HCT116 (cell line): ENCODE data around the gene SRPK2. TPM values are rescaled to one million over a fixed set of nuclear protein-coding genes. Genes with fewer than 3 reads are reported as not detected.
A peak's percentile ranks its signal among the peaks of the same experiment; 100 is the strongest.

ENCODE experiments used
- ATAC-seq: fragments of 200-7000 bp; cut with Tn5 transposase; 2 replicates; pipeline ENCODE4 v1.9.1; 2020; ENCODE audit warnings: mild to moderate bottlenecking, moderate library complexity
- BruUV-seq: library from RNA; stranded (reverse); fragments of 400-500 nt; replicated peaks from 2 replicates; lab custom pipeline; 2021; lab: Mats Ljungman, UMichigan
- CTCF ChIA-PET: fragments of 300-600 bp; sonication (Branson Sonifier 250); formaldehyde crosslinking; loops from one replicate; lab custom pipeline; 2021; ENCODE audit warnings: antibody characterized with exemption; lab: Charles Lee
- POLR2A ChIA-PET: fragments of 300-600, 350-600 bp; sonication (Branson Sonifier 250); formaldehyde crosslinking; loops from one replicate; lab custom pipeline; 2021; ENCODE audit warnings: antibody characterized with exemption; lab: Charles Lee
- RAD21 ChIA-PET, 2 experiments: fragments of 300-600 bp; sonication (Branson Sonifier 250); formaldehyde crosslinking; loops; one replicate each; lab custom pipeline; 2023; ENCODE audit warnings: low total read pairs in 2 of 2; ENCODE audit not compliant: uncharacterized antibody in 2 of 2, unreplicated experiment in 2 of 2, low non-redundant PET in 1 of 2; lab: Charles Lee
- DNase-seq: peaks from one replicate; pipeline ENCODE4 v3.0.0-alpha.2; 2010; ENCODE audit warnings: low read depth, low spot score
- H2AFZ ChIP-seq: fragments of 200-600 bp; shearing (Covaris generic), sonication (generic); 2 replicates; pipeline ENCODE4 v1.6.1; 2017; ENCODE audit warnings: low read depth, mixed run types, mixed read lengths, antibody characterized with exemption, low read length; ENCODE audit not compliant: poor library complexity, severe bottlenecking
- H3K27ac ChIP-seq: 2 replicates; pipeline ENCODE4 v1.5.1; 2012; ENCODE audit warnings: low read depth, low read length
- H3K27me3 ChIP-seq: fragments of 200-600 bp; sonication (generic); 2 replicates; pipeline ENCODE4 v1.6.1; 2016; ENCODE audit warnings: mixed run types, low read length, mixed read lengths; ENCODE audit not compliant: insufficient read depth
- H3K36me3 ChIP-seq, 2 experiments: fragments of 200-500 bp in 1 of 2; fragments of 200-600 bp in 1 of 2; sonication (Bioruptor generic) in 1 of 2; sonication (generic) in 1 of 2; 2 replicates each; pipeline versions ENCODE4 v1.5.1 to v1.6.1; 2014 to 2016; ENCODE audit warnings: low read length in 2 of 2, inconsistent platforms in 1 of 2, mixed read lengths in 1 of 2, mixed run types in 1 of 2; ENCODE audit not compliant: insufficient read depth in 2 of 2, control insufficient read depth in 1 of 2
- H3K4me1 ChIP-seq, 2 experiments: fragments of 200-600 bp in 1 of 2; sonication (generic) in 1 of 2; 2 replicates each; pipeline versions ENCODE4 v1.5.1 to v1.6.1; 2012 to 2017; ENCODE audit warnings: low read length in 2 of 2, inconsistent platforms in 1 of 2, mild to moderate bottlenecking in 1 of 2, mixed read lengths in 1 of 2, mixed run types in 1 of 2, moderate library complexity in 1 of 2; ENCODE audit not compliant: insufficient read depth in 2 of 2, control insufficient read depth in 1 of 2
- H3K4me2 ChIP-seq: fragments of 200-600 bp; sonication (generic); 2 replicates; pipeline ENCODE4 v1.6.1; 2017; ENCODE audit warnings: mixed run types, low read length, mixed read lengths
- H3K4me3 ChIP-seq, 2 experiments: fragments of 200-600 bp in 1 of 2; sonication (generic) in 1 of 2; replicated peaks in 1 of 2; 2 replicates each; pipeline ENCODE4 v1.5.1; 2011 to 2016; ENCODE audit warnings: low read length in 2 of 2, control low read depth in 1 of 2, low read depth in 1 of 2, mild to moderate bottlenecking in 1 of 2, mixed read lengths in 1 of 2, mixed run types in 1 of 2
- H3K79me2 ChIP-seq: fragments of 200-600 bp; sonication (generic); 2 replicates; pipeline ENCODE4 v1.6.1; 2017; ENCODE audit warnings: mild to moderate bottlenecking, mixed run types, low read length, moderate library complexity, mixed read lengths; ENCODE audit not compliant: insufficient read depth
- H3K9ac ChIP-seq: fragments of 200-600 bp; sonication (generic); 2 replicates; pipeline ENCODE4 v1.6.1; 2016; ENCODE audit warnings: low read length, mixed read lengths
- H3K9me2 ChIP-seq: fragments of 200-600 bp; sonication (generic), shearing (Covaris generic); 2 replicates; pipeline ENCODE4 v1.6.1; 2017; ENCODE audit warnings: mixed run types, mild to moderate bottlenecking, moderate library complexity; ENCODE audit not compliant: insufficient read depth
- H3K9me3 ChIP-seq, 2 experiments: fragments of 200-500 bp in 1 of 2; fragments of 200-600 bp in 1 of 2; sonication (Bioruptor generic) in 1 of 2; sonication (generic) in 1 of 2; 2 replicates each; pipeline ENCODE4 v1.6.1; 2014 to 2017; ENCODE audit warnings: low read length in 2 of 2, mixed read lengths in 2 of 2, inconsistent platforms in 1 of 2, low read depth in 1 of 2, mild to moderate bottlenecking in 1 of 2, mixed run types in 1 of 2, moderate library complexity in 1 of 2; ENCODE audit not compliant: control insufficient read depth in 1 of 2, insufficient read depth in 1 of 2
- H4K20me1 ChIP-seq: fragments of 200-600 bp; sonication (generic), shearing (Covaris generic); 2 replicates; pipeline ENCODE4 v1.6.1; 2017; ENCODE audit warnings: mixed run types, mild to moderate bottlenecking, moderate library complexity; ENCODE audit not compliant: insufficient read depth
- ATF3 ChIP-seq: IDR thresholded peaks from 2 replicates; pipeline ENCODE4 v1.6.1; 2012
- CBX3 ChIP-seq: IDR thresholded peaks from 2 replicates; pipeline ENCODE4 v1.6.1; 2012; ENCODE audit warnings: low read depth
- CEBPB ChIP-seq: IDR thresholded peaks from 2 replicates; pipeline ENCODE4 v1.6.1; 2012; ENCODE audit warnings: low read depth
- CTCF ChIP-seq, 3 experiments: fragments of 200-600 bp in 1 of 3; sonication (generic) in 1 of 3; IDR thresholded peaks in 2 of 3; conservative IDR thresholded peaks in 1 of 3; 2 replicates each; pipeline ENCODE4 v1.5.1; 2012 to 2017; ENCODE audit warnings: low read depth in 2 of 3, low read length in 2 of 3, antibody characterized with exemption in 1 of 3, borderline replicate concordance in 1 of 3, control low read depth in 1 of 3, mild to moderate bottlenecking in 1 of 3, mixed read lengths in 1 of 3, mixed run types in 1 of 3, moderate library complexity in 1 of 3; ENCODE audit not compliant: insufficient read depth in 1 of 3
- ELF1 ChIP-seq: IDR thresholded peaks from 2 replicates; pipeline ENCODE4 v1.6.1; 2012; ENCODE audit warnings: low read depth, borderline replicate concordance
- EZH2 ChIP-seq: fragments of 200-600 bp; sonication (generic); IDR thresholded peaks from 2 replicates; pipeline ENCODE4 v1.6.1; 2017; ENCODE audit warnings: antibody characterized with exemption, mixed run types
- EZH2phosphoT487 ChIP-seq: fragments of 200-600 bp; IDR thresholded peaks from 2 replicates; pipeline ENCODE4 v1.6.1; 2018; ENCODE audit warnings: antibody characterized with exemption, borderline replicate concordance
- FOSL1 ChIP-seq: IDR thresholded peaks from 2 replicates; pipeline ENCODE4 v1.6.1; 2012; ENCODE audit warnings: low read depth
- JUND ChIP-seq: IDR thresholded peaks from 2 replicates; pipeline ENCODE4 v1.6.1; 2012
- MAX ChIP-seq: IDR thresholded peaks from 2 replicates; pipeline ENCODE4 v1.6.1; 2012
- POLR2A ChIP-seq: IDR thresholded peaks from 2 replicates; pipeline ENCODE4 v1.7.0; 2011; ENCODE audit warnings: borderline replicate concordance; ENCODE audit not compliant: insufficient read depth, insufficient read length; ENCODE audit errors: extremely low read depth
- POLR2AphosphoS5 ChIP-seq: IDR thresholded peaks from 2 replicates; pipeline ENCODE4 v1.6.1; 2011; ENCODE audit warnings: mild to moderate bottlenecking, low read depth, low read length, moderate library complexity
- RAD21 ChIP-seq: IDR thresholded peaks from 2 replicates; pipeline ENCODE4 v1.6.1; 2012; ENCODE audit warnings: low read depth, mild to moderate bottlenecking
- REST ChIP-seq: IDR thresholded peaks from 2 replicates; pipeline ENCODE4 v1.6.1; 2012; ENCODE audit warnings: low read depth
- SIN3A ChIP-seq: IDR thresholded peaks from 2 replicates; pipeline ENCODE4 v1.6.1; 2012; ENCODE audit warnings: low read depth
- SP1 ChIP-seq: IDR thresholded peaks from 2 replicates; pipeline ENCODE4 v1.6.1; 2012; ENCODE audit warnings: low read depth
- SRF ChIP-seq: IDR thresholded peaks from 2 replicates; pipeline ENCODE4 v1.6.1; 2012; ENCODE audit warnings: low read depth
- TCF7L2 ChIP-seq: IDR thresholded peaks from 2 replicates; pipeline ENCODE4 v1.7.0; 2011; ENCODE audit warnings: borderline replicate concordance, inconsistent platforms; ENCODE audit not compliant: insufficient read depth, insufficient read length; ENCODE audit errors: extremely low read depth
- YY1 ChIP-seq: IDR thresholded peaks from 2 replicates; pipeline ENCODE4 v1.6.1; 2011; ENCODE audit warnings: low read length, low read depth, moderate library complexity, mild to moderate bottlenecking; ENCODE audit not compliant: insufficient replicate concordance; ENCODE audit errors: extremely low read depth
- ZFX ChIP-seq: fragments of 450-650 bp; IDR thresholded peaks from 2 replicates; pipeline ENCODE4 v1.6.1; 2017
- intact Hi-C: fragments of 100-400 bp; cut with micrococcal nuclease; formaldehyde crosslinking; loops from 2 replicates; pipeline ENCODE4 v1.10.0; 2022
- total RNA-seq: library from RNA; stranded (reverse); gene quantifications from one replicate; pipeline ENCODE4 v1.2.1, GENCODE V29; 2021; ENCODE audit not compliant: unreplicated experiment

Gene SRPK2
- total RNA-seq, 1 experiment from 2014 or later: 37.4 TPM

GRCh38 chr7:105402221-105403095 is 13.7 kb upstream of the SRPK2 start:
- no peaks in the 10 kb centered on the region for H3K27me3 ChIP-seq
- H3K79me2 ChIP-seq: no peaks in the 10 kb centered on the region
- no peaks in the 10 kb centered on the region for H3K9me3 ChIP-seq
- intact Hi-C loops: loop anchor here (5.0 kb wide), 1 partner anchor 190 kb away; no protein-coding TSS in a partner anchor
- H3K4me3 ChIP-seq: no peak overlapping the region
- CTCF ChIA-PET: interaction anchor here (1.0 to 1.8 kb wide), 2 partner anchors 10 to 25 kb away, joined by 3 to 5 read pairs; no protein-coding TSS in a partner anchor
- RAD21 ChIA-PET: no interaction called here
- DNase-seq: no peak
- H3K9me2 ChIP-seq: no peaks in the 10 kb centered on the region
- peak overlapping the region; percentile 64; the same call in 1 of the 2 replicates for H3K4me2 ChIP-seq
- no TSS peak for BruUV-seq
- no peak for TF ChIP-seq JUND
- TF ChIP-seq RAD21: no peak
- TF ChIP-seq ATF3: no peak
- TF ChIP-seq CTCF (IDR thresholded peaks at IDR 0.05 in 2 of 3, conservative IDR thresholded peaks at IDR 0.05 in 1 of 3; ENCODE audit: borderline replicate concordance in 1 of 3, insufficient read depth in 1 of 3, low read depth in 2 of 3, low read length in 2 of 3): no peak
- no peak for TF ChIP-seq CEBPB
- no peak for TF ChIP-seq SP1
- no peak for TF ChIP-seq POLR2AphosphoS5
- TF ChIP-seq TCF7L2: no peak
- no peak for TF ChIP-seq POLR2A
- TF ChIP-seq ZFX: no peak
- TF ChIP-seq REST: no peak
- no peak for TF ChIP-seq YY1
- TF ChIP-seq MAX: no peak
- TF ChIP-seq FOSL1: no peak
- TF ChIP-seq SRF: no peak
- TF ChIP-seq EZH2: no peak
- TF ChIP-seq SIN3A: no peak
- TF ChIP-seq CBX3: no peak
- no peak for TF ChIP-seq EZH2phosphoT487
- no peak for TF ChIP-seq ELF1
- no peak for ATAC-seq
- peak overlapping the region; percentile 92 for H2AFZ ChIP-seq
- no peaks in the 10 kb centered on the region for H4K20me1 ChIP-seq
- H3K27ac ChIP-seq: no peak overlapping the region; the same call in 1 of the 2 replicates
- POLR2A ChIA-PET: no interaction called here
- H3K36me3 ChIP-seq: no peaks in the 10 kb centered on the region
- no peak overlapping the region for H3K9ac ChIP-seq
- peaks cover 5 to 17% of the 10 kb centered on the region in 2 experiments; a peak in 3 of 4 replicates for H3K4me1 ChIP-seq
